OCI-LY7 (cell line): ENCODE measurements around the gene ADAMTS17. TPM values are rescaled to one million over a fixed set of nuclear protein-coding genes. Genes with fewer than 3 reads are reported as not detected.

Experiments
- BruUV-seq: library from RNA; stranded (reverse); fragments of 400-500 nt; replicated peaks from 2 replicates; lab custom pipeline; 2021; lab: Mats Ljungman, UMichigan
- CTCF ChIA-PET: fragments of 300-600 bp; sonication (Branson Sonifier 250); formaldehyde crosslinking; loops from one replicate; lab custom pipeline; 2022; ENCODE audit warnings: antibody characterized with exemption; ENCODE audit not compliant: unreplicated experiment; lab: Charles Lee
- POLR2A ChIA-PET: fragments of 300-600 bp; sonication (Branson Sonifier 250); formaldehyde crosslinking; loops from one replicate; lab custom pipeline; 2022; ENCODE audit warnings: antibody characterized with exemption; lab: Charles Lee
- DNase-seq: peaks from one replicate; pipeline ENCODE4 v3.0.0-alpha.2; 2015; ENCODE audit warnings: low spot score
- H2AFZ ChIP-seq: fragments of 200-600 bp; sonication (generic), shearing (Covaris generic); 2 replicates; pipeline ENCODE4 v1.6.1; 2014; ENCODE audit warnings: mild to moderate bottlenecking, antibody characterized with exemption, low read length, moderate library complexity
- H3K27ac ChIP-seq: fragments of 200-600 bp; sonication (generic); 2 replicates; pipeline ENCODE4 v1.5.1; 2014; ENCODE audit warnings: mixed run types, low read depth, mild to moderate bottlenecking, moderate library complexity, low read length, inconsistent platforms; ENCODE audit not compliant: poor library complexity, severe bottlenecking
- H3K36me3 ChIP-seq: fragments of 200-600 bp; sonication (generic); 2 replicates; pipeline ENCODE4 v1.6.1; 2014; ENCODE audit warnings: mild to moderate bottlenecking, antibody characterized with exemption, low read length, moderate library complexity, mixed read lengths; ENCODE audit not compliant: insufficient read depth
- H3K4me1 ChIP-seq: fragments of 200-600 bp; sonication (generic); 2 replicates; pipeline ENCODE4 v1.5.1; 2014; ENCODE audit warnings: mild to moderate bottlenecking, low read length; ENCODE audit not compliant: insufficient read depth, poor library complexity, severe bottlenecking
- H3K4me2 ChIP-seq: fragments of 200-600 bp; sonication (generic); 2 replicates; pipeline ENCODE4 v1.6.1; 2014; ENCODE audit warnings: mild to moderate bottlenecking, low read length
- H3K4me3 ChIP-seq: fragments of 200-600 bp; sonication (generic); 2 replicates; pipeline ENCODE4 v1.5.1; 2014; ENCODE audit warnings: mild to moderate bottlenecking, low read depth, low read length; ENCODE audit not compliant: poor library complexity, severe bottlenecking
- H3K79me2 ChIP-seq: fragments of 200-600 bp; sonication (generic); 2 replicates; pipeline ENCODE4 v1.6.1; 2016; ENCODE audit warnings: low read depth, mild to moderate bottlenecking, low read length, moderate library complexity, mixed read lengths; ENCODE audit not compliant: insufficient read depth
- H3K9me2 ChIP-seq: fragments of 200-600 bp; sonication (generic); 2 replicates; pipeline ENCODE4 v1.6.1; 2016; ENCODE audit warnings: mild to moderate bottlenecking, low read length, mixed read lengths; ENCODE audit not compliant: insufficient read depth
- H3K9me3 ChIP-seq: fragments of 200-600 bp; sonication (generic); 2 replicates; pipeline ENCODE4 v1.6.1; 2014; ENCODE audit warnings: mild to moderate bottlenecking, mixed run types, low read length, mixed read lengths
- H4K20me1 ChIP-seq: fragments of 200-600 bp; sonication (generic); 2 replicates; pipeline ENCODE4 v1.6.1; 2014; ENCODE audit warnings: mild to moderate bottlenecking, antibody characterized with exemption, low read length, moderate library complexity, mixed read lengths; ENCODE audit not compliant: insufficient read depth
- EZH2phosphoT487 ChIP-seq: fragments of 200-600 bp; sonication (generic); IDR thresholded peaks from 2 replicates; pipeline ENCODE4 v1.6.1; 2018; ENCODE audit warnings: low read depth, borderline replicate concordance, mild to moderate bottlenecking, mixed run types, antibody characterized with exemption, low read length, moderate library complexity, mixed read lengths
- intact Hi-C: fragments of 100-400 bp; cut with micrococcal nuclease; formaldehyde crosslinking; loops from one replicate; pipeline ENCODE4 v1.10.0; 2022; ENCODE audit not compliant: unreplicated experiment
- total RNA-seq, 2 experiments: library from RNA; depleted of rRNA in 1 of 2; stranded (reverse); fragments of >200 nt in 1 of 2; shearing (Covaris generic) in 1 of 2; gene quantifications; 2 replicates each; pipeline ENCODE4 v1.2.3, GENCODE V29; 2014 to 2022
- TF ChIP-seq, protein P1 (sequence below): fragments of 200-600 bp; sonication (generic); conservative IDR thresholded peaks from 2 replicates; pipeline ENCODE4 v1.5.1; 2014; ENCODE audit warnings: mild to moderate bottlenecking, antibody characterized with exemption, low read length, moderate library complexity, mixed read lengths

The ADAMTS17 gene
- total RNA-seq, 2 experiments from 2014 or later, result not detected

- DNase-seq, result no peak
- POLR2A ChIA-PET, result no interaction called here
- H3K79me2 ChIP-seq, result no peaks in the 10 kb centered on the region
- no peak overlapping the region for H3K4me3 ChIP-seq
- no peak overlapping the region for H3K27ac ChIP-seq
- no peaks in the 10 kb centered on the region for H3K4me1 ChIP-seq
- CTCF ChIA-PET, result no interaction called here
- intact Hi-C loops, result no loop called here
- no peaks in the 10 kb centered on the region for H3K36me3 ChIP-seq
- BruUV-seq, result no TSS peak
- no peaks in the 10 kb centered on the region for H4K20me1 ChIP-seq
- no peaks in the 10 kb centered on the region for H3K9me3 ChIP-seq
- no peak overlapping the region for H3K4me2 ChIP-seq
- no peak overlapping the region for H2AFZ ChIP-seq
- H3K9me2 ChIP-seq, result no peaks in the 10 kb centered on the region
- no peak for TF ChIP-seq EZH2phosphoT487
Observed at GRCh38 chr15:100226107-100226506, 115.7 kb downstream of the ADAMTS17 start.

- no peaks in the 10 kb centered on the region for H3K4me1 ChIP-seq
- BruUV-seq, result no TSS peak
- H3K4me3 ChIP-seq, result no peak overlapping the region
- DNase-seq, result no peak
- no peak for TF ChIP-seq EZH2phosphoT487
- TF ChIP-seq, protein P1, sequence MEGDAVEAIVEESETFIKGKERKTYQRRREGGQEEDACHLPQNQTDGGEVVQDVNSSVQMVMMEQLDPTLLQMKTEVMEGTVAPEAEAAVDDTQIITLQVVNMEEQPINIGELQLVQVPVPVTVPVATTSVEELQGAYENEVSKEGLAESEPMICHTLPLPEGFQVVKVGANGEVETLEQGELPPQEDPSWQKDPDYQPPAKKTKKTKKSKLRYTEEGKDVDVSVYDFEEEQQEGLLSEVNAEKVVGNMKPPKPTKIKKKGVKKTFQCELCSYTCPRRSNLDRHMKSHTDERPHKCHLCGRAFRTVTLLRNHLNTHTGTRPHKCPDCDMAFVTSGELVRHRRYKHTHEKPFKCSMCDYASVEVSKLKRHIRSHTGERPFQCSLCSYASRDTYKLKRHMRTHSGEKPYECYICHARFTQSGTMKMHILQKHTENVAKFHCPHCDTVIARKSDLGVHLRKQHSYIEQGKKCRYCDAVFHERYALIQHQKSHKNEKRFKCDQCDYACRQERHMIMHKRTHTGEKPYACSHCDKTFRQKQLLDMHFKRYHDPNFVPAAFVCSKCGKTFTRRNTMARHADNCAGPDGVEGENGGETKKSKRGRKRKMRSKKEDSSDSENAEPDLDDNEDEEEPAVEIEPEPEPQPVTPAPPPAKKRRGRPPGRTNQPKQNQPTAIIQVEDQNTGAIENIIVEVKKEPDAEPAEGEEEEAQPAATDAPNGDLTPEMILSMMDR, result no peak
- ChIA-PET CTCF (no interaction called here), POLR2A (no interaction called here)
- no peaks in the 10 kb centered on the region for H4K20me1 ChIP-seq
- no peaks in the 10 kb centered on the region for H3K79me2 ChIP-seq
- no peak overlapping the region for H2AFZ ChIP-seq
- H3K4me2 ChIP-seq, result no peak overlapping the region
- H3K9me2 ChIP-seq, result no peaks in the 10 kb centered on the region
- intact Hi-C loops, result no loop called here
- H3K9me3 ChIP-seq, result no peaks in the 10 kb centered on the region
- H3K36me3 ChIP-seq, result no peaks in the 10 kb centered on the region
- no peak overlapping the region for H3K27ac ChIP-seq
Observed at GRCh38 chr15:100224206-100225185, 117.3 kb downstream of the ADAMTS17 start.

DNA sequence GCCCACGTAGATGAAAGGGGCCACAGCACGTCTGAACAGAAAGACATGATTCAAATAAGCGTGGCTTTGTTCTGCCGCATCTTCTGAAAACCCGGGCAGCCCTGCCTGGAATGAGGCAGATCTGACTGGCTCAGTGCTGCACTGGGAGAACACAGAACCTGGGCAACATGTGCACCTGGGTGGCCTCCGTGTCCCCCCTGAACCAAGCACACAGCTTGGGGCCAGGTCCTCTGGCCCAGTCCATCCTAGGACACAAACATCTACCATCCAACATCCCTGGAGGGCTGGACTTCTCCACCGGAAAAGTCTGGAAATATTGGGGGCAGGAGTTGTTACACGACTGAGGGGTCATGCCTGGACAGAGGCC, 119.4 kb downstream of the ADAMTS17 start:
- no TSS peak for BruUV-seq
- H2AFZ ChIP-seq, result no peak overlapping the region

More for the DNA sequence above, 119.4 kb downstream of the ADAMTS17 start:
- Histone ChIP-seq H4K20me1 (no peaks in the 10 kb centered on the region), H3K36me3 (no peaks in the 10 kb centered on the region), H3K4me2 (no peak overlapping the region), H3K4me1 (no peaks in the 10 kb centered on the region), H3K9me3 (no peaks in the 10 kb centered on the region), H3K27ac (no peak overlapping the region), H3K9me2 (no peaks in the 10 kb centered on the region), H3K4me3 (no peak overlapping the region), H3K79me2 (no peaks in the 10 kb centered on the region)
- POLR2A ChIA-PET, result no interaction called here
- intact Hi-C loops, result no loop called here
- DNase-seq, result no peak
- CTCF ChIA-PET, result no interaction called here
- TF ChIP-seq EZH2phosphoT487, result no peak
- TF ChIP-seq, protein P1, result no peak
